ENCODE results near the gene SRC.

GRCh38 chr20:37404461-37404890 lies 58.5 kb downstream of the SRC start:
- no peak for TF ChIP-seq CTCF (IDR thresholded peaks at IDR 0.05)
- TF ChIP-seq POLR2A (IDR thresholded peaks at IDR 0.05), result no peak

Measured in body of pancreas (tissue), 4 donors.